Measurements from ENCODE around the gene FAM53B.

Gene FAM53B

GRCh38 chr10:124646483-124647352 is 97.5 kb downstream of the FAM53B start:
- no peak overlapping the region for H3K4me3 ChIP-seq (ENCODE audit: control insufficient read depth, low read depth, low read length)
- DNase-seq (ENCODE audit: low read depth), result peak; percentile 37

GRCh38 chr10:124645467-124646095 is 98.6 kb downstream of the FAM53B start:
- TF ChIP-seq CTCF (IDR thresholded peaks at IDR 0.05; ENCODE audit: control insufficient read depth, insufficient read depth, low read depth, low read length, missing control alignments), result no peak
- H3K4me3 ChIP-seq (ENCODE audit: control insufficient read depth, low read depth, low read length), result no peak overlapping the region
- no peak for DNase-seq (ENCODE audit: low read depth)

More at GRCh38 chr10:124646483-124647352, 97.5 kb downstream of the FAM53B start:
- TF ChIP-seq CTCF (IDR thresholded peaks at IDR 0.05; ENCODE audit: control insufficient read depth, insufficient read depth, low read depth, low read length, missing control alignments), result no peak

GRCh38 chr10:124644771-124645415 is 99.3 kb downstream of the FAM53B start:
- TF ChIP-seq CTCF (IDR thresholded peaks at IDR 0.05; ENCODE audit: control insufficient read depth, insufficient read depth, low read depth, low read length, missing control alignments), result no peak
- H3K4me3 ChIP-seq (ENCODE audit: control insufficient read depth, low read depth, low read length), result no peak overlapping the region
- DNase-seq (ENCODE audit: low read depth), result no peak

- TF ChIP-seq CTCF (IDR thresholded peaks at IDR 0.05; ENCODE audit: control insufficient read depth, insufficient read depth, low read depth, low read length, missing control alignments), result no peak
- H3K4me3 ChIP-seq (ENCODE audit: control insufficient read depth, low read depth, low read length), result no peak overlapping the region
- DNase-seq (ENCODE audit: low read depth), result no peak
Observed at GRCh38 chr10:124644236-124644635, 99.9 kb downstream of the FAM53B start.

GRCh38 chr10:124643330-124644009 is 100.7 kb downstream of the FAM53B start:
- no peak for DNase-seq (ENCODE audit: low read depth)
- H3K4me3 ChIP-seq (ENCODE audit: control insufficient read depth, low read depth, low read length), result no peak overlapping the region
- TF ChIP-seq CTCF (IDR thresholded peaks at IDR 0.05; ENCODE audit: control insufficient read depth, insufficient read depth, low read depth, low read length, missing control alignments), result no peak

GRCh38 chr10:124642088-124642710 is 102.0 kb downstream of the FAM53B start:
- no peak overlapping the region for H3K4me3 ChIP-seq (ENCODE audit: control insufficient read depth, low read depth, low read length)
- DNase-seq (ENCODE audit: low read depth), result no peak
- TF ChIP-seq CTCF (IDR thresholded peaks at IDR 0.05; ENCODE audit: control insufficient read depth, insufficient read depth, low read depth, low read length, missing control alignments), result no peak
